HG02870 (cell line): ENCODE data around the gene GNB4.

Experiments used
- ATAC-seq: cut with Tn5 transposase; IDR thresholded peaks from one replicate; pipeline ENCODE4 v1.9.1; 2021; ENCODE audit warnings: mild to moderate bottlenecking, moderate library complexity; ENCODE audit not compliant: unreplicated experiment

Gene GNB4

GRCh38 chr3:179451265-179452175 is at the start of gene GNB4:
Gene GNB4, minus strand, starts transcription at chr3:179451470. Its CDS starts 25,270 bp downstream, at chr3:179426200.
- ATAC-seq = peak; percentile 79

- no peak for ATAC-seq
Observed at GRCh38 chr3:179495483-179495882, 44.2 kb upstream of the GNB4 start.

DNA sequence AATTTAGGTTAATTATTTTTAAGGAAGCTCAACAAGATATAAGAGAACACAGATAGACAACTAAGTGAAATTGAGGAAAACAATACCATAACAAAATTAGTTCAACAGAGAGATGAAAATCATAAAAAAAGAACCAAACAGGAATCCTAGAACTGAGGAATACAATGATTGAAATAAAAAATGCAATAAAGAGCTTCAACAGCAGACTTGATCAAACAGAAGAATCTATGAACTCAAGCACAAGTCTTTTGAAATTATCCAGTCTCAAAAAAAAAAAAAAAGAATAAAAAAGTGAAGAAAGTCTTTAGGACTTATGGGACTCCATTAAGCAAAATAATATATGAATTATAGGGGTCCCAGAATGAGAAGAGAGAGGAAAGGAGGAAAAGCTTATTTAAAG is 42.0 kb upstream of the GNB4 start:
- no peak for ATAC-seq

DNA sequence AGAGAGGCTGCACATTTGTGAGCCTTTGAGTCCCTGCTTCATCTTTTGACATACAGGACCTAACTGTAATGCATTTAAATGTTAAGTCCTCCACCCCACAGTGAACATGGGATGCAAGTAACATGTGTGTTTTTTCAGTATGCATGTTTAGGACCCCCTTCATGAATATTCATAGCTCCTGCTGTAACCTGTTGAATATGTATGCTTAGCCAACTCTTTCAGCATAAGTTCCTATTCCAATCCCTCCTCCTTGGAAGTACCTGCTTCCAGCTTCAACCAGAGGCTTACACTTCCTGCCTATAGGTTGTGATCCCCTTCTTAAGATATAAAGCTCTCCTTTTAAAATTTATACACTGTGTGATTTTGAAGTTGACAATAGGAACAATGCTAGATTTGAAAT is 36.9 kb upstream of the GNB4 start:
- ATAC-seq = no peak

DNA sequence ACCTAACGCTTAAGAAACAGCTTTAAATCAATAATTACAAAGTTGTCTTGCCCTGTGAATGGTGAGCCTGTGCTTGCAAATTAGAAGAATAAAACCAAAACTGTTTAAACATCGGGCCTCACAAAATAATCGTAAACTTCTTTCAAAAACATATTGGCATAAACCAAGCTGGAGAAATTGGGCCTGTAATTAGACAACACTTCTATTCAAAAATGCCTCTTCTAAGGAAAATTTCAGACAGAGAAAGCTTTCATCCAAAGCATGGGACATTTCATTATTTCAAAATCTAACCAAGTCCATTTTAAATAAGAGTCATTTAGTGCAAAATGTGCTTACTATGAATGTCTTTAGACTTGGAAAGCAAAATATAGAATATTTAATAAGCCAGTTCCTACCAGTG is 35.5 kb upstream of the GNB4 start:
- no peak for ATAC-seq

DNA sequence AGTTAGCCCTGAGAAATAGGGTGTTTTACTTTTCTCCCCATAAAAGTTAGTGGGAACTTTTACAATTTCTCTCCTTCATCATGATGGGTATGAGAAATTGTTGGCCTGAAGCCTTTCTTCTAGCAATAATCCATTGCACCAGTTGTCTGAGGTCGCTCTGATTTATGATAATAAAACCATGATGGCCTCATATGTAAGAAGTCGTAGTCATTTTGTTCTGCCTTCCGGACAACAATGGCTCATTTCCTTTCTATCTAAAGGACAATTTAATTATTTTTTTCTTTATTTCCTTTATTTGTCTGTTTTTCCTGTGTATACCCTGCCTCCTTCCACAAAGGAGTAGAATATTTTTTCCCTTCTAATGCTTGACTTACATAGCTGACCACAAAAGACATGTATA is 31.6 kb upstream of the GNB4 start:
- ATAC-seq = no peak

- no peak for ATAC-seq
Observed at GRCh38 chr3:179476215-179476614, 24.9 kb upstream of the GNB4 start.

GRCh38 chr3:179474480-179474879 is 23.2 kb upstream of the GNB4 start:
- no peak for ATAC-seq

GRCh38 chr3:179473565-179473964 is 22.3 kb upstream of the GNB4 start:
- no peak for ATAC-seq

DNA sequence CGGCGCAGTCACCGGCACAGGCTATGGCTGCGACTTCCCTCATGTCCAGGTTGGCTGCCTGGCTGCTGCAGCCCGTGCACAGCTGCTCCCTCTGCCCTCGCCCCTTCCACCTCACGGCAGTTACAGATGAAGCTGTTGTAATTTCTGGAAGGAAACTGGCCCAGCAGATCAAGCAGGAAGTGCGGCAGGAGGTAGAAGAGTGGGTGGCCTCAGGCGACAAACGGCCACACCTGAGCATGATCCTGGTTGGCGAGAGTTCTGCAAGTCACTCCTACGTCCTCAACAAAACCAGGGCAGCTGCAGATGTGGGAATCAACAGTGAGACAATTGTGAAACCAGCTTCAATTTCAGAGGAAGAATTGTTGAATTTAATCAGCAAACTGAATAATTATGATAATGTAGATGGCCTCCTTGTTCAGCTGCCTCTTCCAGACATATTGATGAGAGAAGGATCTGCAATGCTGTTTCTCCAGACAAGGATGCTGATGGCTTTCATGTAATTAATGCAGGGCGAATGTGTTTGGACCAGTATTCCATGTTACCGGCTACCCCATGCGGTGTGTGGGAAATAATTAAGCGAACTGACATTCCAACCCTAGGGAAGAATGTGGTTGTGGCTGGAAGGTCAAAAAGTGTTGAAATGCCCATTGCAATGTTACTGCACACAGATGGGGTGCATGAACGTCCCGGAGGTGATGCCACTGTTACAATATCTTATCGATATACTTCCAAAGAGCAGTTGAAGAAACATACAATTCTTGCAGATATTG is 13.2 kb upstream of the GNB4 start:
- ATAC-seq = peak; percentile 53

DNA sequence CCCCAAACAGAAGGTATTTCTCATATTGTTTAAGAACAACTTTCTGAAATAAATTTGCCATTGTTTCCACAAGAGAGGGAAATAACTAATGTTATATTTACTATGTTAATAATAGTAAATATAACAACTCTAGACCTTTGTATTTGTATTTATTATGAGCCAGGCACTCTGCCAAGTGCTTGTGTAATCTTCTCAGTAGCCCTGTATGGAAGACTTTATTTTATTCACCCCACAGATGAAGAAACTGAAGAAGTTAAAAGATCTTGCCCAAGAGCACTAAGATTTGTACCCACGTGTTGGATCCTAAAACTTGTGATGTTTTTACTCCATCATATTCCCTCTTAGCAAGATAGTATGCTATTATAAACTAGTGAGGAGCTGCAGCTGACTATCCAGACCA is 12.0 kb upstream of the GNB4 start:
- ATAC-seq = no peak

DNA sequence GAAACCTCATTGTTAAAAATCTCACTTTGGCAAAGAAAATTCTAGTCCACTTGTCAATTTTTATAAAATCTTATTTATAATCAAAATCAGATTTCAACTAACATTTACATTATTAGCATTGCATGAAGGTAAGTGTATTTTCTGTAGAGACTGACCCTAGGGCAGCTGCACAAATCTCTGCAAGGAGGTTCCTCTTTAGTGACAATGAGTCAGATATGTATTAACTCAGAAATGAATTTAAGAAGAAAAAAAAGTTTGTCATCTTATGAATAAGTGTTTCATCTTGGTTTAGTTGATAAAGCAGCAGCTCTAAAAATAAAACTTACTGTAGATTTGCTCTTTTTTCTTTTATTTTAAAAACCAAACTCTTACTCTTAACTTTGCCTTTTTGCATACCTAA is 9.0 kb upstream of the GNB4 start:
- ATAC-seq = no peak

DNA sequence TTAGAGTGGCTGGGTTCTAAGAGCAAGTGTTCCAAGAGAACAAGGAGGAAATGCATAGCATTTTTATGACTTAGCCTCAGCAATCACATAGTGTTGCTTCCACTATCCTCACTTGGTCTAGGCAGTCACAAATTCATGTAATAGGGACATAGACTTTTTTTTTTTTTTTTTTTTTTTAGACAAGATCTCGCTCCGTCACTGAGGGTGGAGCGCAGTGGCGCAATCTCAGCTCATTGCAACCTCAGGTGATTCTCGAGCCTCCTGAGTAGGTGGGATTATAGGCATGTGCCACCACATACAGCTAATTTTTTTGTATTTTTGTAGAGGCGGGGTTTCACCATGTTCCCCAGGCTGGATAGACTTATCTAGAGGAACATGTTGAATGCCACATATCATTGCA is 4.7 kb upstream of the GNB4 start:
- ATAC-seq = no peak

DNA sequence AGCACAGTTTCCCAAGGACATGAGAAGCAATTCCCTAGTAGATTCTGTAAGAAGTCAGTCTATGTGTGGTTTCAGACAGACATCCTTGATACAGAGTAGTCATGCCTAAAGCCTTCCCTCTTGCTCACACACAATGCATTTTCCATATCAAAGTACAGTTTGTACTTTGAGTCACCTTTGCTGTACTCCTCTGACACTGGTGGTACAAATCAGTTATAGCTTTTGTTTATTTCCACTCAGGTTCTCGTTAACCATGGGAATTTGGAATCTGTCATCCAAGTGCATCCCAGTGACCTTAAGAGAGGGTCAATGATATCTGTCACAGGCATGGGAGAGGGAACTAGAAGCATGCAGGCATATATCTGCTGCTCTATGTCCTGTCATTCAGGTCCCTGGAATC is 3.6 kb upstream of the GNB4 start:
- no peak for ATAC-seq

GRCh38 chr3:179453967-179454366 is 2.7 kb upstream of the GNB4 start:
- no peak for ATAC-seq

DNA sequence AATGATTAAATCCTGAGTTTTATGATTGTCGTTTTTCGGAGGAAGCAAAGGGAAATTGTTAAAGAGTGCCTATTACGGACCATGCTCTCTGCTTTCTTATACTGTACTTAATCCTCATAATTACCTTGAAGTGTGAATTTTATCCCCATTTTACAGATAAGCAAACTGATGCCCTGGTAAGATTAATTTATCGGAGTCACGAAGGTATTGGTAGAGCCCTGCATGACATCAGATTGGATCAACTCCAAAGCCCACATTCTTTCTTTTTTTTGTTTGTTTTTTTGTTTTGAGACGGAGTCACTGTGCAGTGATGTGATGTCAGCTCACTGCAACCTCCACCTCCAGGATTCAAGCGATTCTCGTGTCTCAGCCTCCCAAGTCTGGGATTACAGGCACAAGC is 1.6 kb upstream of the GNB4 start:
- no peak for ATAC-seq

DNA sequence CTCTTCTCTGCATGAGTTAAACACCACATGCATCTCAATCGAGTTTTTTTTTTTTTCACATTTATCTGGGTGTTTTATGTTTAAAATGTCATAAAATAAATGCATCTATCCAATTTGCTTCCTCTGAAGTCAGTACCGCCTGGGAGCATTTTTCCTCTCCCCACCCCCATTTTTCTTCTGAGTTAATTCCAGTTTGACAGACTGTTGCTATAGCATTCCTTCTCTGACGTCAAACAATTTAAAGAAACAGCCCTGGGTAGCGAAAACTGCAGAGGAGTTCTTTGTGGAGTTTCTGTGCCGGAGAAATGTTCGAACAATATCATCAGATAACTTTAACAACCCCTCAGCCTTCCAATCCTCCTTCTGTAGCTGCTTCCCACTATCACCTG is 900 bp upstream of the GNB4 start:
- ATAC-seq = no peak

DNA sequence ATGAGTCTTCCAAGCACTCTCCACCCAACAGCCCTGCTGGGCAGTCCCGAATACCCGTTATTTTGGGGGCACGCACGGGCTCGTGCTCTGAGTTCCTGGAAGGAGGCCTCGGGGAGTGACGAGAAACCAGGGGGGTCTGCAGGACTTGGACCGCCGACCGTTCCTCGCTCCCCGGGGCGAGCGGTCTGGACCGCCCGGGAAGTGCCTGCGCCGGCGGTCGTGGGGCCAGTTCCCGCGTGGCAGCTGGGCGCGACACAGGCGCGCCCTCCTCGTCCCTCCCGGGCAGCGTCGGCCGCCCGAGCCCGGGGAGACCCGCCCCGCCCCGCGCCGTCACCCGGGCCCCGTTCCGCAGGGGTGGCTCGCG is 387 bp downstream of the GNB4 start:
- no peak for ATAC-seq

GRCh38 chr3:179450261-179450701 is 989 bp downstream of the GNB4 start:
- ATAC-seq = no peak

DNA sequence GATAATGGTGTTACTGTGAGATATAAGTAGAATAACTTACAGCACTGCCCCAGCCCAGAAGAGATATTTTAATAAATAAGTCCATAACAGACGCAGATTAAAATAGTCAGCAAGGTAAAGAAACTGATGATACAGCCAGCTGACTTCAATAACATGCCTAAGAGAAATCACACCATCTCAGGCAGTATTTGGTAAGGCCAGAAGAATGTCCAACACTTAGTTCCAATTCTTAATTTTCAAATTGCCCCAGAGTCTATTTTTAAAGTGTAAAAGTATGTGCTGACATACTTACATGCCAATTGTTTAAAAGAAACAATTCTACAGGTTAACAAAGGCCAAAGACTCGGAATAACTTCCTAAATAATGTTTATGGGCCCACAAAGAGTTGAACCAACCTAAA is 1.6 kb downstream of the GNB4 start:
- no peak for ATAC-seq

GRCh38 chr3:179447251-179447650 is 4.0 kb downstream of the GNB4 start:
- no peak for ATAC-seq

DNA sequence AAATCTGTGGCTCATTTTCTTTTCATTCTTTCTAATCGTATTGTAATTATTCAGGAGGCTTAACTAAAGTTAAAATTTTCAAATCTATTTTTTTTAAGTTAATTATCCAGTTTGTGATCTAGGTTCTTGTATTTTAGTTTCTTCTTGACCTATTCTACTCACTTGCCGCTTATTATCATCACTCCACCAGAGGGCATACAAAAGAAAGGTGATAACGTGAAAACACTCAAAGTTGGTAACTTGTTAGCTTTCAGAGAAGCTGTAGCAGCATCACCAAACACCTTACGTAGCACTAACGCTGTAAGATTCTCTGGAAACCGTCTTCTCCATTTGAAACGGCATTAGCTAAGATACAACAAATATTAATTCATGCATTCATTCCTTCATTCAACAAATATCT is 4.8 kb downstream of the GNB4 start:
- no peak for ATAC-seq
